22Rv1 (cell line): ENCODE data around the gene ESR1.

Source experiments
- ZFX ChIP-seq: fragments of 450-650 bp; IDR thresholded peaks from 2 replicates; pipeline ENCODE4 v1.6.1; 2017; ENCODE audit warnings: antibody characterized with exemption, borderline replicate concordance
- TF ChIP-seq, protein P1 (sequence below): fragments of 450-650 bp; IDR thresholded peaks from 2 replicates; pipeline ENCODE4 v1.5.1; 2017; ENCODE audit warnings: mild to moderate bottlenecking

DNA sequence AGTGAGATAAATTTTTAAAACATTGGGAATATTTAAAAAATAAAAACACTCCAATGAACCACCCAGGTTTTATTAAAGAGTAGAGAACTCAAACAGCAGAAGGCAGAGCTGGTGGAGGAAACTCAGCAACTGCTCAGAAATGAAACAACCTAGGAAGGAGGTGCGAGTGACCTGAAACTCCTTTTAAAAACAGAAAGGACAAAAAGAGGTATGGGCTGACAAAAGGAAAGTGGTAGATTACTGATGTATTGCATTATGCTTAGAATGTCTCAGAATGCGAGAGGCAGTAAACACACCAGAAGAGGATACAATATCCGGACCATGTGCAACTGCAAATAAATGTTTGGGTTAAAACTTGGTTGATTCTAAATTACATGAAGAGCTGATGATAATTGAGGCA, 97.6 kb downstream of the ESR1 start:
- TF ChIP-seq, protein P1, sequence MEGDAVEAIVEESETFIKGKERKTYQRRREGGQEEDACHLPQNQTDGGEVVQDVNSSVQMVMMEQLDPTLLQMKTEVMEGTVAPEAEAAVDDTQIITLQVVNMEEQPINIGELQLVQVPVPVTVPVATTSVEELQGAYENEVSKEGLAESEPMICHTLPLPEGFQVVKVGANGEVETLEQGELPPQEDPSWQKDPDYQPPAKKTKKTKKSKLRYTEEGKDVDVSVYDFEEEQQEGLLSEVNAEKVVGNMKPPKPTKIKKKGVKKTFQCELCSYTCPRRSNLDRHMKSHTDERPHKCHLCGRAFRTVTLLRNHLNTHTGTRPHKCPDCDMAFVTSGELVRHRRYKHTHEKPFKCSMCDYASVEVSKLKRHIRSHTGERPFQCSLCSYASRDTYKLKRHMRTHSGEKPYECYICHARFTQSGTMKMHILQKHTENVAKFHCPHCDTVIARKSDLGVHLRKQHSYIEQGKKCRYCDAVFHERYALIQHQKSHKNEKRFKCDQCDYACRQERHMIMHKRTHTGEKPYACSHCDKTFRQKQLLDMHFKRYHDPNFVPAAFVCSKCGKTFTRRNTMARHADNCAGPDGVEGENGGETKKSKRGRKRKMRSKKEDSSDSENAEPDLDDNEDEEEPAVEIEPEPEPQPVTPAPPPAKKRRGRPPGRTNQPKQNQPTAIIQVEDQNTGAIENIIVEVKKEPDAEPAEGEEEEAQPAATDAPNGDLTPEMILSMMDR = no peak
- TF ChIP-seq ZFX = no peak
